ENCODE data around the gene NT5C1A.

The NT5C1A gene

GRCh38 chr1:39671793-39672550 lies at the start of gene NT5C1A:
Gene NT5C1A, minus strand, starts transcription at chr1:39672107. Its CDS starts 69 bp downstream, at chr1:39672038.
- no peak for DNase-seq (ENCODE audit: low read depth in 2 of 2, low spot score in 1 of 2)

GRCh38 chr1:39721664-39722063 lies 49.8 kb upstream of the NT5C1A start:
- no peak for DNase-seq (ENCODE audit: low read depth in 2 of 2, low spot score in 1 of 2)

DNA sequence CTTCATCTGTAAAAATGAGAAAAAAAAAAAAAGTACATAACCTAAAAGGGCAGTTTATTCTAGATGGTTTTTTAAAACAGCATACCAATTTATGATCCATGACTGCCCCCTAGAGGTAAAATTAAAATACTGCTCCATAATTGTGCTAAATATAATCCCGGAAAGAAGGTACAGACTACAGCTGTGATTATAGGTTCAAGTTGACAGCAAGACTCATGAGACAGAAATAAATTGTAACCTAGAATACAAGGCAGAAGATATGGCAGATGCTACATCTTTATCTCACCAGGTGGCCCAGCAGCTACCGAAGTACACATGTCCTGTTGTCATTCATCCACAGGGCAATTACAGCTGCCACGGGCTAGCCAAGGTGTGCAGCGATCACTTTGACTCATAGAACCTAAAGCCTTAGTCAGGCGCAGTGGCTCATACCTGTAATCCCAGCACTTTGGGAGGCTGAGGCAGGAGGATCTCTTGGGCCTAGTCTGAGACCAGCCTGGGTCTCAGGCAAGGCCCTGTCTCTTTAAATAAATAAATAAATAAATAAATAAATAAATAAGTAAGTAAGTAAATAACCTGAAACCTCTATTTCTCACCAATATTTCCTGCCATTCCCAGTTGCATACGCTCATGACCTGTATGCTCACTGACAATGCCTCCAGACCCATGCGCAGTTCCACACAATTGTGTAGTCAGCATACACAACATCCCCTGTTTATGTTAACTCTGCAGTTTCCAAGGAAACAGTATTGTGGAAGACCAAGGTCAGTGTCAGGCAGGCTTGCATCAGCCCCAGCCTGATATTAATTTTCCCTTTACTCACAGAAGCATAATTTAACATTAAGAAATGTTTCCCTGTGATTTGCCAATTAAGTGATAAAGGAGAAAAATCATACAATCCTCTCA lies 48.4 kb upstream of the NT5C1A start:
- DNase-seq (ENCODE audit: low read depth in 2 of 2, low spot score in 1 of 2): no peak

DNA sequence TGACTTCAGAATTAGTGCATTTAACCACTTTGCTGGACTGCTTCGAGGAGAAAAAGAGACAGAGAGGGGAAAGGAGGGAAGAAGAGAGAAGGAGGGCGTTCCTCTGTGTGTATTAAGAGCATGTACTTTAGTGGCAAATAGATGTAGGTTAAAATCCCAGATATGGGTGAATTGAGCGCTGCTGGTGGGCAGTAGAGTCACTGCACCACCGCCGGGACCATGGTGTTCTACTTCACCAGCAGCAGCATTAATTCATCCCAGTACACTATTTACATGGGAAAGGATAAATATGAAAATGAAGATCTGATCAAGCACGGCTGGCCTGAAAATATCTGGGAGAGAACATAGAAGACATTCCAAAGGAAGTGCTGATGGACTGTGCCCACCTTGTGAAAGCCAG lies 45.9 kb upstream of the NT5C1A start:
- DNase-seq (ENCODE audit: low read depth in 2 of 2, low spot score in 1 of 2): no peak

DNA sequence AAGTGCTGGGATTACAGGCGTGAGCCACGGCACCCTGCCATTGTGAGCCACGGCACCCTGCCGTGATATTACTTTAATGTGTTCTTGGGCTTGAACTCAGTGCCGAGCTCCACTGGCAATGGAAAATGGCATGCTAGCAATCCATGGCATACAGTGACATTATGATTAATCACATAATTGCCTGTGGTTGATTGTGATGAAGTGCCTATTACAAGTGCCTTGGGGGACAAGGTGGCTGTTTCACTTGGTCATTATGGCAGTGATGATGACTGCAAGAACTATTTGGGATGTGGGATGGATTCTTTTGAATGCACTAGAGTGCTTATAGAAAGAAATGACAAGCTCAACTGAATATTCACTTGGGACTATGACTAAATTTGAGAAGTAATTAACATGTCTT lies 41.6 kb upstream of the NT5C1A start:
- DNase-seq (ENCODE audit: low read depth in 2 of 2, low spot score in 1 of 2): no peak

DNA sequence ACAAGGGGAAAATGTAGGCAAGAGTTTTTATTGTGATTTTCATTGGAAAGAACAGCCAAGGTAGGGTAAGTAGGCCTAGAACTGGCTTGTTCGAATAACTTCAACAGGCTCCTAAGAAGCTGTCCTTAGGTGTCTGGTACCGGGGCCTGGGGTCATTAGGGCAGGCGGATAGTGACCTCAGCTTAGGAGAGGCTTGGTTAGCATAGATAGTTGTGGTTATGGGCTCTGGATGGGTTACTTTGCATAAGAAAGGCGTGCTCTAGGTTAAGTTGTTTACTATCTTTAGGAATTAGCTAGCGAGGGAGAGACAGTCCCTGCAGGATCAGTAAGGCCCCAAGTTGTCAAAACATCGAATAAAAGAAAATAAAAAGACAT lies 40.0 kb upstream of the NT5C1A start:
- no peak for DNase-seq (ENCODE audit: low read depth in 2 of 2, low spot score in 1 of 2)

DNA sequence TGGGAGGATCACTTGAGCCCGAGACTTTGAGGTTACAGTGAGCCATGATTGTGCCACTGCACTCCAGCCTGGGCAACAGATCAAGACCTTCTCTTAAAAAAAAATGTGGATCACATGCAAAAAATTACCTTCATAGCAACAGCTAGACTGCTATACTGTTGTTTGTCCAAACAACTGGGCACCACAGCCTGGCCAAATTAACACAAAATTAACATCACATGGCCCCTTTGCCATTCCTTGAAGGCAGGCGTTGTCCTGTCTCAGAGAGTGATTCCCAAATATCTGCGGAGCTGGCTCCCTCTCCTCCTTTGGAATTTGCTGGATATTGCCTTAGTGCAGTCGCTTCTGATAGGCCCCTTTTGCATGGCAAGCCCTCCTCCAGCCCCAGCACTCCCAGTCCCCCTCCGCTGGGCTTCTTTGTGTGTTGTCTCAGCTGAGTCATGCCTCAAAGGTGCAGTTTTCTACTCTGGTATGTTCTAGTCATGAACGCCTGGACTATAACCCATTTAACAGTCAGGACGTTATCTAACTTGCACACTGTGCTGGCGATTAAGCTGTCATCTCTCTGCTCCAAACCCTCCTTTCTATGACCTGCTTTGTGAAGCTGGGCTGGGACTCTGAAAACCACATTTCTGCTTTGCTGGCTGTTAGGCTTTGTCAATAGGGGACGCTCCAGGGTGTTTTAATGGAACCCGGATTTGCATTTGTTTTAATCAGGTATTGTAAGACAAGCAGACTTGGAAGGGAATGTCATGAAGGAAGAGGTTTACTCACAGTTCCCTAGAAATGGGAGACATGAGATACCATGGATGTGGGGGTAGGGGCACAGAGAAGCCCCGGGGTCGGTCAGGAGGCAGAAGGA lies 39.4 kb upstream of the NT5C1A start:
- no peak for DNase-seq (ENCODE audit: low read depth in 2 of 2, low spot score in 1 of 2)

DNA sequence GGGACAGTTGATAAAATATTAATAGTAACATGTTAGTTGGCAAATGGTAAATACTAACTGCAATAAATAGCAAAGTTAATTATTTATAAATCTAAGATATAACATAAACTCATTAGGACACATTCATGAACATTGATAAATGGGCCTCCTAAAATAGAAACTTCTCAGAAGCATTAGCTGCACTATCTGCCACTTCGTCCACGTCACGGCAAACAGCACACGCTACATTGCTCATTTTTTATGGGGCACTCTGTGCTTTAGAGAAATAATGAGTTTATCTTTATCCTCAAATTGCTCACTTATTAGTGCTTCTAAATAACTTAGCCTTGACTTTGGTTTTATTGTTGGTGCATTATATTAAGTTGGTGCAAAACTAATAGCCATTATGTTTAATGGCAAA lies 35.6 kb upstream of the NT5C1A start:
- no peak for DNase-seq (ENCODE audit: low read depth in 2 of 2, low spot score in 1 of 2)

DNA sequence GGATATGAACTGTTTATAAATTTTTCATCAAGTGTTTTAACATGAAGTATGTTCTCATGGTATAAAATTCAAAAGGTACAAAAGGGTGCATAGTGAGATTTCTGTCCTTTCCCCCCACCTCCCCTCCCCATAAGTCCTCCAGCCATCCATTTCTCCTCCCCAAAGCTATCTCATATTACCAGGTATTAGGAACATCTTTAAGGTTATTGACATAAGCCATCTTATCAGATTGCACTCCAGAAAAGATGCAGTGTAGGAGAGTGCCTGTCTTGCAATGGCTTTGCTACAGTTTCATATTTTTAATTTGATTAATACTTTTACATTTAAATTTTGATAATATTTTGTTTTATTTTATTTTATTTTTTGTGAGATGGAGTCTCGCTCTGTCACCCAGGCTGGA lies 32.9 kb upstream of the NT5C1A start:
- DNase-seq (ENCODE audit: low read depth in 2 of 2, low spot score in 1 of 2): no peak

GRCh38 chr1:39701049-39701439 lies 29.1 kb upstream of the NT5C1A start:
- no peak for DNase-seq (ENCODE audit: low read depth in 2 of 2, low spot score in 1 of 2)

DNA sequence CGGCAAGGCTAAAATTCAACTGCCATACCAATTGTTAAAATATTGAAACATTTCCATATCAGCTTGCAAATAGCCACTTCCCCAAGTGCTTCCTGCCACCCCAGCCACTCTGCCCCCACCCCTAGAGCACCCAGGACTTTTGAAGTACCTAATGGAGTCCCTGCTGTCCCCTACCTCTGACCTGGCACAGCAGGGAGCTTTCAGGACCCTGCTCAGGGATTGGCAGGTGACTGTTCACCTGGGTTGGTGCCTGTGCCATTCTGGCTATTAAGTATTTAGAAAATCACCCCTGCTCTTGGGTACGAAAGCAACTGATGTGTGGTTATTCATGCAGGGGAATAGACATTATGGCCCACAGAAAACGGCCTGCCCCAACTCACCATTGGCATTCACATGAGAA lies 28.4 kb upstream of the NT5C1A start:
- no peak for DNase-seq (ENCODE audit: low read depth in 2 of 2, low spot score in 1 of 2)

GRCh38 chr1:39699419-39699818 lies 27.5 kb upstream of the NT5C1A start:
- no peak for DNase-seq (ENCODE audit: low read depth in 2 of 2, low spot score in 1 of 2)

- DNase-seq (ENCODE audit: low read depth in 2 of 2, low spot score in 1 of 2): no peak
These were observed 26.7 kb upstream of the NT5C1A start for GRCh38 chr1:39698568-39698967.

GRCh38 chr1:39696448-39696847 lies 24.5 kb upstream of the NT5C1A start:
- no peak for DNase-seq (ENCODE audit: low read depth in 2 of 2, low spot score in 1 of 2)

DNA sequence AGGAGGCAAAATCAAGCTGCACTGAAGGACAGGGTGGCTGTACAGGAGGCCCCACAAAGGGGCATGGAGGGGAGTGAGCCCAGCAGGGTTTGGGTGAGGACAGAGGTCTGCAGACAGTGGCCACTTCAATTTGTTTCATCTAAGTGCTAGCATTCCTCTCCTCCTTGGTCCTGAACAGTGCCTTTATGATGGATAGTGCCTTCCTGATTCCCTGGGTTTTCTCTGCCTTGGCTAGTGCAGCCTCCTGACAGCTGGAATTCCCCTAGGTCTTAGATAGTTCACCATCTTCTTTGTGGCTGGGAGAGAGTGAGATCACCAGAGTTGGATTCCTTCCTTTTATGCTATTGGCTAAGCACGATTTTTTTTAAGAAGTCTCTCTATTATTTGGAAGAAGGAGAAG lies 23.1 kb upstream of the NT5C1A start:
- DNase-seq (ENCODE audit: low read depth in 2 of 2, low spot score in 1 of 2): no peak

- no peak for DNase-seq (ENCODE audit: low read depth in 2 of 2, low spot score in 1 of 2)
These were observed 22.1 kb upstream of the NT5C1A start for GRCh38 chr1:39694026-39694425.

GRCh38 chr1:39692152-39693074 lies 20.5 kb upstream of the NT5C1A start:
- DNase-seq (ENCODE audit: low read depth in 2 of 2, low spot score in 1 of 2): no peak

DNA sequence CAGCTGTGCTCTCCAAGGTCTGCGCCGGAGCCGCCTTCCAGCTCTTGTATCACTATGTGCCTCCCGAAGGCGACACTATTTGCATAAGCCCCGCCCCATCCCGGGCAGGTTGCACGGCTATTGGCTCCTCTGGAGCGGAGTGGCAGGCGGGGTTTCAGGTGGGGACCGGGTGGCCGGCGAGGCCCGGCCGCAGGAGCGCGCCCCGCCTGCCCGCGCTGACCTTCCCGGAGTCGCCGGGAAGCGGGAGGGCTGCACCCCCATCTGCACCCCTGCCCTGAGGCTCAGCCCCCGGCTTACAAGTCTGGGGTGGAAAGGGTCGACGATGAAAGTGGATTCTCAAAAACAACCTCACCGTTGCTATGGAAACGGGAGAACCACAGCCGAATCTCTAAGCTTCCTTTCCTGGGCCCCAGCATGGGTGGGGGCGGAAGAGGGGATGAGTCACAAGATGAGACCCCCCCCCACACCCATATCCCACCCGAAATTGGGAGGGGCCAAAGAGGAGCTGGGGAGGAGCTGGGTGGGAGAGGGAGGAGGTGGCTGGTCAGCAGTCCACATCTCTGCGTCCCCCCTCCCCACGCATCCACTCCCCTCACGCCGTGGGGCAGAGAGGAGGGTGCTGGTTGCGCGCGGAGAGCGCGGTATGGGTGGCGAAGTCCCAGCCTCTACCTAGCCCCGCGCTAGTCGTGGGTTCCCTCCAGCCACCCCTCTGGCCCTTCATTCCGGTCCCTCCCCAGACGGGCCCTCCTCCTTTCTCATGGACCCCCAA lies 19.7 kb upstream of the NT5C1A start, which contains the start of gene HPCAL4:
Gene HPCAL4, minus strand, starts transcription at position 51 of the 769 bp plus-strand sequence. CDS start 6,830 bp downstream, outside the sequence.
- peak; percentile 61 to 86 for DNase-seq (ENCODE audit: low read depth in 2 of 2, low spot score in 1 of 2)

GRCh38 chr1:39690794-39691382 lies 19.0 kb upstream of the NT5C1A start:
- DNase-seq (ENCODE audit: low read depth in 2 of 2, low spot score in 1 of 2): no peak

All from stimulated activated CD8-positive, alpha-beta memory T cell treated with anti-CD3 and anti-CD28 coated beads, Interleukin-4, amount 100 ng/mL, for 1 hour (primary cell).